Brain microvascular endothelial cell (primary cell): Measurements from ENCODE around the gene VPS72.

Experiments used
- DNase-seq: peaks from one replicate; pipeline ENCODE4 v3.0.0-alpha.2; 2020
- H3K27ac ChIP-seq: fragments of 250-450 bp; sonication (Bioruptor Pico); 2 replicates; pipeline ENCODE4 v1.5.1; 2020; ENCODE audit warnings: mild to moderate bottlenecking, moderate library complexity
- H3K27me3 ChIP-seq: fragments of 250-450 bp; sonication (Bioruptor Pico); replicated peaks from 2 replicates; pipeline ENCODE4 v1.5.1; 2020; ENCODE audit warnings: mild to moderate bottlenecking
- H3K36me3 ChIP-seq: fragments of 250-450 bp; sonication (Bioruptor Pico); replicated peaks from 2 replicates; pipeline ENCODE4 v1.5.1; 2020; ENCODE audit warnings: mild to moderate bottlenecking
- H3K4me3 ChIP-seq: 2 replicates; pipeline ENCODE4 v1.5.1; 2011; ENCODE audit warnings: low read depth, mild to moderate bottlenecking, control low read depth, low read length, moderate library complexity
- CTCF ChIP-seq: IDR thresholded peaks from 2 replicates; pipeline ENCODE4 v1.5.1; 2011; ENCODE audit warnings: low read depth, mild to moderate bottlenecking, moderate library complexity, low read length, control low read depth, inconsistent platforms; ENCODE audit errors: missing control alignments
- in situ Hi-C: cut with HindIII; loops from 2 replicates; pipeline ENCODE4 v1.10.0; 2017; ENCODE audit warnings: low sequenced_read_pairs, low pct_ligation_motif_present

Gene VPS72

GRCh38 chr1:151189637-151190445 lies at the start of gene VPS72:
Gene VPS72 (minus strand): TSS chr1:151190197. CDS start chr1:151190121, 76 bp downstream.
- no peak for TF ChIP-seq CTCF
- peak; percentile 90 for DNase-seq
- in situ Hi-C loops, result no loop called here

GRCh38 chr1:151238467-151238739 lies 48.4 kb upstream of the VPS72 start:
- peak; percentile 58 for DNase-seq
- Histone ChIP-seq H3K4me3 (no peak overlapping the region), H3K36me3 (peaks cover 95% of the 10 kb centered on the region), H3K27me3 (no peaks in the 10 kb centered on the region), H3K27ac (peak overlapping the region; percentile 65)
- TF ChIP-seq CTCF, result no peak
- in situ Hi-C loops, result no loop called here

More at GRCh38 chr1:151189637-151190445, at the start of gene VPS72:
- Histone ChIP-seq H3K36me3 (peaks cover 9% of the 10 kb centered on the region), H3K27ac (peak within 1 kb of the TSS; percentile 68), H3K4me3 (peak within 1 kb of the TSS; percentile 93), H3K27me3 (no peaks in the 10 kb centered on the region)

- no peak overlapping the region for H3K4me3 ChIP-seq
- no peak for TF ChIP-seq CTCF
These were observed 47.9 kb upstream of the VPS72 start for GRCh38 chr1:151237678-151238466.

GRCh38 chr1:151235235-151235634 lies 45.2 kb upstream of the VPS72 start:
- no peak for DNase-seq
- Histone ChIP-seq H3K27ac (no peak overlapping the region), H3K36me3 (peaks cover 94% of the 10 kb centered on the region), H3K27me3 (no peaks in the 10 kb centered on the region), H3K4me3 (no peak overlapping the region)
- in situ Hi-C loops, result no loop called here
- no peak for TF ChIP-seq CTCF

More at GRCh38 chr1:151237678-151238466, 47.9 kb upstream of the VPS72 start:
- no peak for DNase-seq
- H3K36me3 ChIP-seq, result peaks cover 95% of the 10 kb centered on the region
- in situ Hi-C loops, result no loop called here
- H3K27ac ChIP-seq, result peak overlapping the region; percentile 65
- no peaks in the 10 kb centered on the region for H3K27me3 ChIP-seq

GRCh38 chr1:151222130-151222529 lies 32.1 kb upstream of the VPS72 start:
- no peaks in the 10 kb centered on the region for H3K27me3 ChIP-seq
- no peak overlapping the region for H3K4me3 ChIP-seq
- H3K36me3 ChIP-seq, result peaks cover 31% of the 10 kb centered on the region
- no peak for TF ChIP-seq CTCF
- no peak for DNase-seq
- no peak overlapping the region for H3K27ac ChIP-seq
- in situ Hi-C loops, result no loop called here
